ENCODE results near the gene RNASE8. TPM values are rescaled to one million over a fixed set of nuclear protein-coding genes. Genes with fewer than 3 reads are reported as not detected.

RNASE8 gene
- total and polyA plus RNA-seq, 2 of the 4 experiments (the other 2 are of a cell fraction): not detected

- no peak for TF ChIP-seq CHD1 (IDR thresholded peaks at IDR 0.05; ENCODE audit: low read depth, low read length)
- no peak for TF ChIP-seq RFX5 (IDR thresholded peaks at IDR 0.05; ENCODE audit: low read depth, low read length)
- no peak for TF ChIP-seq RAD21 (IDR thresholded peaks at IDR 0.05; ENCODE audit: low read length)
- no peak for TF ChIP-seq MXI1 (IDR thresholded peaks at IDR 0.05; ENCODE audit: borderline replicate concordance, low read depth, low read length)
Measured at GRCh38 chr14:21084998-21085853, 27.6 kb downstream of the RNASE8 start (continued).

GRCh38 chr14:21086908-21087293, 29.3 kb downstream of the RNASE8 start:
- Histone ChIP-seq H3K9me1 (ENCODE audit: insufficient read depth, low read length) (peaks cover 7% of the 10 kb centered on the region), H3K27me3 (ENCODE audit: control insufficient read depth, insufficient read depth, low read length) (no peaks in the 10 kb centered on the region), H3K56ac (ENCODE audit: extremely low read depth, insufficient read depth, low read length) (no peak overlapping the region), H3K27ac (ENCODE audit: insufficient read depth, low read length) (peak overlapping the region; percentile 43), H4K8ac (ENCODE audit: low read depth in 2 of 2, low read length in 2 of 2) (peak overlapping the region in 1 of 2 experiments; percentile 6; a peak in 1 of 4 replicates), H2BK120ac (ENCODE audit: low read depth, low read length) (no peak overlapping the region), H3K4me2 (ENCODE audit: low read depth, low read length) (no peak overlapping the region), H3K23ac (ENCODE audit: low read depth, low read length) (no peak overlapping the region), H4K5ac (ENCODE audit: low read depth, low read length) (no peak overlapping the region), H3K4me1 (ENCODE audit: control insufficient read depth, insufficient read depth, low read length) (peaks cover 26% of the 10 kb centered on the region), H3K4ac (ENCODE audit: low read depth, low read length) (no peak overlapping the region), H2BK20ac (ENCODE audit: low read depth, low read length) (no peak overlapping the region), H4K20me1 (ENCODE audit: insufficient read depth, low read length) (peaks cover 6% of the 10 kb centered on the region), H2AFZ (replicated peaks; ENCODE audit: low read length, poor library complexity) (peak overlapping the region; percentile 64), H2AK9ac (replicated peaks; ENCODE audit: low read depth, low read length, poor library complexity) (peak overlapping the region; percentile 70), H3K14ac (replicated peaks; ENCODE audit: low read depth, low read length) (no peak overlapping the region), H3K9me3 (ENCODE audit: control insufficient read depth, insufficient read depth, low read length) (no peaks in the 10 kb centered on the region), H3K4me3 (ENCODE audit: insufficient read depth, low read depth, low read length) (no peak overlapping the region), H2BK5ac (ENCODE audit: low read depth, low read length, poor library complexity, severe bottlenecking) (peak overlapping the region; percentile 34), H2BK15ac (ENCODE audit: low read depth, low read length) (no peak overlapping the region), H3K18ac (ENCODE audit: low read depth, low read length) (no peak overlapping the region), H4K91ac (ENCODE audit: insufficient read depth, low read depth, low read length) (no peak overlapping the region), H3K79me1 (ENCODE audit: low read depth in 1 of 2, low read length in 2 of 2) (peaks cover 3 to 18% of the 10 kb centered on the region in 2 experiments; a peak in 2 of 4 replicates), H2AK5ac (ENCODE audit: low read depth, low read length) (no peak overlapping the region), H3K9ac (ENCODE audit: low read depth, low read length) (no peak overlapping the region), H3K36me3 (ENCODE audit: control insufficient read depth, insufficient read depth, low read length) (peaks cover 57% of the 10 kb centered on the region)
- CTCF ChIA-PET: interaction anchor here (0.7 to 1.7 kb wide), 4 partner anchors 17 to 116 kb away, joined by 3 to 10 read pairs (median 5); no protein-coding TSS in a partner anchor
- POLR2A ChIA-PET (ENCODE audit: unreplicated experiment): no interaction called here
- 100% methylated on average over 2 of the region's 4 CpGs; no CpG with 5 or more reads in 1 of the 2 experiments for WGBS, 2 experiments (ENCODE audit: extremely low coverage in 2 of 2, insufficient read length in 1 of 2)
- no peak for ATAC-seq (ENCODE audit: low read depth)
- no peak for DNase-seq
- dilution Hi-C loops (cut with HindIII; ENCODE audit: low sequenced_read_pairs, unreplicated experiment): no loop called here
- in situ Hi-C loops (cut with MboI; ENCODE audit: low sequenced_read_pairs): loop anchor here (25.0 kb wide), 2 partner anchors 625 to 750 kb away; partner anchors contain the start of genes APEX1, CCNB1IP1, OSGEP and PARP2
- intact Hi-C loops (cut with micrococcal nuclease): loop anchor here (2.0 kb wide), 1 partner anchor 18 kb away; no protein-coding TSS in a partner anchor
- no TSS peak for BruUV-seq (replicated peaks)
- TF ChIP-seq CTCF (conservative IDR thresholded peaks at IDR 0.05; ENCODE audit: low read depth, low read length) (no peak), NFE2L2 (IDR thresholded peaks at IDR 0.05; ENCODE audit: low read depth, low read length) (no peak), CHD1 (IDR thresholded peaks at IDR 0.05; ENCODE audit: low read depth, low read length) (no peak), SMC3 (IDR thresholded peaks at IDR 0.05; ENCODE audit: low read depth, low read length) (no peak), MAZ (IDR thresholded peaks at IDR 0.05; ENCODE audit: borderline replicate concordance, low read depth, low read length) (no peak), POLR2A (IDR thresholded peaks at IDR 0.05; ENCODE audit: low read depth, low read length) (no peak), FOS (IDR thresholded peaks at IDR 0.05; ENCODE audit: low read depth, low read length) (no peak), BHLHE40 (IDR thresholded peaks at IDR 0.05; ENCODE audit: low read depth, low read length) (no peak), RFX5 (IDR thresholded peaks at IDR 0.05; ENCODE audit: low read depth, low read length) (no peak), RAD21 (IDR thresholded peaks at IDR 0.05; ENCODE audit: low read length) (no peak), MXI1 (IDR thresholded peaks at IDR 0.05; ENCODE audit: borderline replicate concordance, low read depth, low read length) (no peak), ELK1 (IDR thresholded peaks at IDR 0.05; ENCODE audit: borderline replicate concordance, low read depth, low read length) (no peak), MAFK (IDR thresholded peaks at IDR 0.05; ENCODE audit: low read depth, low read length) (no peak)
